GDM1 (cell line): ENCODE results near the gene BRINP3.
"Not testable (repeated sequence)": the region's sequence is repeated elsewhere in the genome, so short reads cannot be mapped to it uniquely, and the experiment has no call there.

Source experiments
- DNase-seq: peaks from one replicate; lab custom pipeline; 2025; lab: John Stamatoyannopoulos, UW

Gene BRINP3

GRCh38 chr1:190179817-190180216, 297.8 kb downstream of the BRINP3 start:
- DNase-seq, result no peak

- no peak for DNase-seq
Observed at GRCh38 chr1:190178827-190179226, 298.8 kb downstream of the BRINP3 start.

GRCh38 chr1:190177555-190177954, 300.1 kb downstream of the BRINP3 start:
- DNase-seq, result no peak

- DNase-seq, result no peak
Observed at GRCh38 chr1:190176776-190177175, 300.9 kb downstream of the BRINP3 start.

- no peak for DNase-seq
Observed at GRCh38 chr1:190175320-190175719, 302.3 kb downstream of the BRINP3 start.

- no peak for DNase-seq
Observed at GRCh38 chr1:190172651-190173430, 304.8 kb downstream of the BRINP3 start.

GRCh38 chr1:190170321-190170720, 307.3 kb downstream of the BRINP3 start:
- no peak for DNase-seq

GRCh38 chr1:190169311-190170067, 308.2 kb downstream of the BRINP3 start:
- no peak for DNase-seq

GRCh38 chr1:190168893-190169280, 308.8 kb downstream of the BRINP3 start:
- no peak for DNase-seq

GRCh38 chr1:190168116-190168892, 309.4 kb downstream of the BRINP3 start:
- no peak for DNase-seq

GRCh38 chr1:190159146-190159545, 318.5 kb downstream of the BRINP3 start:
- no peak for DNase-seq

GRCh38 chr1:190154744-190155143, 322.9 kb downstream of the BRINP3 start:
- DNase-seq, result no peak

GRCh38 chr1:190147616-190148015, 330.0 kb downstream of the BRINP3 start:
- no peak for DNase-seq

- DNase-seq, result no peak
Observed at GRCh38 chr1:190144650-190145049, 333.0 kb downstream of the BRINP3 start.

- DNase-seq, result no peak
Observed at GRCh38 chr1:190140644-190141043, 337.0 kb downstream of the BRINP3 start.

- DNase-seq, result no peak
Observed at GRCh38 chr1:190138702-190139101, 339.0 kb downstream of the BRINP3 start.

GRCh38 chr1:190138266-190138665, 339.4 kb downstream of the BRINP3 start:
- no peak for DNase-seq

- no peak for DNase-seq
Observed at GRCh38 chr1:190129366-190129765, 348.3 kb downstream of the BRINP3 start.

- DNase-seq, result no peak
Observed at GRCh38 chr1:190126728-190127127, 350.9 kb downstream of the BRINP3 start.

GRCh38 chr1:190124068-190124467, 353.6 kb downstream of the BRINP3 start:
- DNase-seq, result no peak

- DNase-seq, result not testable (repeated sequence)
Observed at GRCh38 chr1:190120564-190120963, 357.1 kb downstream of the BRINP3 start.

- no peak for DNase-seq
Observed at GRCh38 chr1:190119683-190120082, 358.0 kb downstream of the BRINP3 start.

GRCh38 chr1:190116921-190117320, 360.7 kb downstream of the BRINP3 start:
- DNase-seq, result no peak
